A673 (cell line): Measurements from ENCODE around the gene RPL19. TPM values are rescaled to one million over a fixed set of nuclear protein-coding genes. Genes with fewer than 3 reads are reported as not detected.

Experiments used
- BruUV-seq: library from RNA; stranded (reverse); fragments of 400-500 nt; replicated peaks from 2 replicates; lab custom pipeline; 2021; lab: Mats Ljungman, UMichigan
- CTCF ChIA-PET: fragments of 300-600 bp; sonication (Branson Sonifier 250); formaldehyde crosslinking; loops from one replicate; lab custom pipeline; 2022; ENCODE audit warnings: antibody characterized with exemption; lab: Charles Lee
- POLR2A ChIA-PET: fragments of 300-600 bp; sonication (Branson Sonifier 250); formaldehyde crosslinking; loops from one replicate; lab custom pipeline; 2022; ENCODE audit warnings: antibody characterized with exemption; ENCODE audit not compliant: low non-redundant PET; lab: Charles Lee
- DNase-seq: peaks from one replicate; pipeline ENCODE4 v3.0.0-alpha.2; 2015; ENCODE audit warnings: low spot score
- H3K27ac ChIP-seq: fragments of 200-600 bp; sonication (generic); 2 replicates; pipeline ENCODE4 v1.5.1; 2016; ENCODE audit warnings: mixed run types, low read depth, mild to moderate bottlenecking, mixed read lengths, antibody characterized with exemption, low read length; ENCODE audit not compliant: poor library complexity, severe bottlenecking
- H3K27me3 ChIP-seq: fragments of 200-600 bp; sonication (generic); replicated peaks from 2 replicates; pipeline ENCODE4 v1.6.1; 2017; ENCODE audit warnings: mixed run types, low read depth, mild to moderate bottlenecking, mixed read lengths, antibody characterized with exemption, low read length; ENCODE audit not compliant: insufficient read depth, poor library complexity
- H3K36me3 ChIP-seq: fragments of 200-600 bp; sonication (generic); 2 replicates; pipeline ENCODE4 v1.6.1; 2016; ENCODE audit warnings: mixed run types, mild to moderate bottlenecking, mixed read lengths, antibody characterized with exemption, low read length; ENCODE audit not compliant: insufficient read depth, poor library complexity, severe bottlenecking
- H3K4me1 ChIP-seq: fragments of 200-600 bp; sonication (generic); 2 replicates; pipeline ENCODE4 v1.6.1; 2017; ENCODE audit warnings: mixed run types, mild to moderate bottlenecking, mixed read lengths, antibody characterized with exemption, low read length; ENCODE audit not compliant: insufficient read depth, poor library complexity, severe bottlenecking
- H3K4me3 ChIP-seq: fragments of 200-600 bp; sonication (generic); 2 replicates; pipeline ENCODE4 v1.5.1; 2016; ENCODE audit warnings: low read depth, mixed run types, mild to moderate bottlenecking, mixed read lengths, low read length; ENCODE audit not compliant: poor library complexity, severe bottlenecking
- H3K9me3 ChIP-seq: fragments of 200-600 bp; sonication (generic); 2 replicates; pipeline ENCODE4 v1.6.1; 2016; ENCODE audit warnings: mixed run types, low read depth, mild to moderate bottlenecking, mixed read lengths, antibody characterized with exemption, low read length; ENCODE audit not compliant: poor library complexity, severe bottlenecking
- CTCF ChIP-seq: fragments of 300-800, 200-600 bp; sonication (generic); conservative IDR thresholded peaks from 2 replicates; pipeline ENCODE4 v1.5.1; 2017; ENCODE audit warnings: low read depth, mild to moderate bottlenecking, antibody characterized with exemption, low read length, moderate library complexity, mixed read lengths
- EZH2 ChIP-seq: fragments of 200-600 bp; sonication (generic); IDR thresholded peaks from 2 replicates; pipeline ENCODE4 v1.6.1; 2017; ENCODE audit warnings: borderline replicate concordance, low read depth, mild to moderate bottlenecking, mixed read lengths, antibody characterized with exemption, low read length; ENCODE audit not compliant: poor library complexity, severe bottlenecking
- intact Hi-C: fragments of 100-400 bp; cut with micrococcal nuclease; formaldehyde crosslinking; loops from one replicate; pipeline ENCODE4 v1.10.0; 2022; ENCODE audit not compliant: unreplicated experiment
- total RNA-seq: library from RNA; stranded (reverse); gene quantifications from 2 replicates; pipeline ENCODE4 v1.2.3, GENCODE V29; 2021

RPL19 gene
- total RNA-seq, 1 experiment from 2014 or later, result 950 TPM

GRCh38 chr17:39155654-39156053 is 44.4 kb upstream of the RPL19 start:
- ChIA-PET POLR2A (no interaction called here), CTCF (no interaction called here)
- H3K27ac ChIP-seq, result no peak overlapping the region
- intact Hi-C loops, result no loop called here
- no peak overlapping the region for H3K4me3 ChIP-seq
- no peaks in the 10 kb centered on the region for H3K27me3 ChIP-seq
- BruUV-seq, result no TSS peak
- H3K9me3 ChIP-seq, result no peaks in the 10 kb centered on the region
- TF ChIP-seq CTCF (no peak), EZH2 (no peak)
- H3K4me1 ChIP-seq, result no peaks in the 10 kb centered on the region
- no peak for DNase-seq
- H3K36me3 ChIP-seq, result no peaks in the 10 kb centered on the region

GRCh38 chr17:39156491-39156890 is 43.6 kb upstream of the RPL19 start:
- Histone ChIP-seq H3K4me1 (no peaks in the 10 kb centered on the region), H3K9me3 (no peaks in the 10 kb centered on the region), H3K36me3 (no peaks in the 10 kb centered on the region), H3K27me3 (no peaks in the 10 kb centered on the region), H3K27ac (no peak overlapping the region), H3K4me3 (no peak overlapping the region)
- CTCF ChIA-PET, result no interaction called here
- no TSS peak for BruUV-seq
- DNase-seq, result no peak
- POLR2A ChIA-PET, result no interaction called here
- TF ChIP-seq EZH2 (no peak), CTCF (no peak)
- intact Hi-C loops, result no loop called here

GRCh38 chr17:39158623-39159022 is 41.5 kb upstream of the RPL19 start:
- no peaks in the 10 kb centered on the region for H3K9me3 ChIP-seq
- no peaks in the 10 kb centered on the region for H3K4me1 ChIP-seq
- H3K4me3 ChIP-seq, result no peak overlapping the region
- BruUV-seq, result no TSS peak
- no peak for DNase-seq
- H3K27me3 ChIP-seq, result no peaks in the 10 kb centered on the region
- no peaks in the 10 kb centered on the region for H3K36me3 ChIP-seq
- CTCF ChIA-PET, result interaction anchor here (0.6 kb wide), 1 partner anchor 94 kb away, joined by 3 read pairs; no protein-coding TSS in a partner anchor
- intact Hi-C loops, result no loop called here
- no peak for TF ChIP-seq CTCF
- no peak for TF ChIP-seq EZH2
- POLR2A ChIA-PET, result no interaction called here
- H3K27ac ChIP-seq, result no peak overlapping the region
